HepG2 (cell line): ENCODE data around the gene RBSN. TPM values are rescaled to one million over a fixed set of nuclear protein-coding genes. Genes with fewer than 3 reads are reported as not detected.

ENCODE experiments used
- HMGXB3 ChIP-seq: sonication (generic); formaldehyde crosslinking; IDR thresholded peaks from 2 replicates; pipeline ENCODE4 v1.4.0; 2020; ENCODE audit warnings: missing genetic modification reagents, borderline replicate concordance
- KIAA2018 ChIP-seq: sonication (generic); formaldehyde crosslinking; IDR thresholded peaks from 2 replicates; pipeline ENCODE4 v1.5.0; 2020; ENCODE audit warnings: mild to moderate bottlenecking, missing genetic modification reagents, borderline replicate concordance
- NFE2L1 ChIP-seq: sonication (generic); formaldehyde crosslinking; IDR thresholded peaks from 2 replicates; pipeline ENCODE4 v1.4.0; 2020; ENCODE audit warnings: missing genetic modification reagents, mild to moderate bottlenecking, borderline replicate concordance
- PHF8 ChIP-seq: sonication (generic); formaldehyde crosslinking; IDR thresholded peaks from 2 replicates; pipeline ENCODE4 v1.5.0; 2020; ENCODE audit warnings: missing genetic modification reagents
- POLR2AphosphoS5 ChIP-seq: IDR thresholded peaks from 2 replicates; pipeline ENCODE4 v1.6.1; 2012; ENCODE audit warnings: low read depth, low read length
- PRDM15 ChIP-seq: sonication (generic); formaldehyde crosslinking; IDR thresholded peaks from 2 replicates; pipeline ENCODE4 v1.4.0; 2020; ENCODE audit warnings: missing genetic modification reagents
- SIN3B ChIP-seq: fragments of 150-350 bp; IDR thresholded peaks from 2 replicates; pipeline ENCODE4 v1.6.1; 2014; ENCODE audit warnings: low read length
- XBP1 ChIP-seq: sonication (generic); formaldehyde crosslinking; IDR thresholded peaks from 2 replicates; pipeline ENCODE4 v1.5.0; 2020; ENCODE audit warnings: missing genetic modification reagents
- ZNF230 ChIP-seq: sonication (generic); formaldehyde crosslinking; IDR thresholded peaks from 2 replicates; pipeline ENCODE4 v1.4.0; 2020; ENCODE audit warnings: mild to moderate bottlenecking, missing genetic modification reagents
- ZNF501 ChIP-seq: sonication (generic); formaldehyde crosslinking; IDR thresholded peaks from 2 replicates; pipeline ENCODE4 v1.5.1; 2020; ENCODE audit warnings: mild to moderate bottlenecking, moderate library complexity, missing genetic modification reagents
- ZNF605 ChIP-seq: sonication (generic); formaldehyde crosslinking; IDR thresholded peaks from 2 replicates; pipeline ENCODE4 v1.8.0; 2022; ENCODE audit warnings: mild to moderate bottlenecking, missing genetic modification reagents
- ZNF75D ChIP-seq: sonication (generic); formaldehyde crosslinking; IDR thresholded peaks from 2 replicates; pipeline ENCODE4 v1.8.1; 2023; ENCODE audit warnings: missing genetic modification reagents, mild to moderate bottlenecking, borderline replicate concordance
- polyA plus RNA-seq, 8 experiments: library from polyadenylated mRNA; depleted of rRNA in 3 of 8; stranded (reverse) in 7 of 8; unstranded in 1 of 8; fragments of >200 nt; fragmentation: Illumina TruSeq in 4 of 8; extraction: Trizol in 4 of 8; gene quantifications; 2 replicates each; pipeline versions ENCODE4 v1.2.1 to v1.2.3, GENCODE V29; 2011 to 2016; ENCODE audit warnings: low read depth in 4 of 8, missing spikeins in 1 of 8, mixed read lengths in 1 of 8; ENCODE audit not compliant: insufficient read depth in 1 of 8
- total RNA-seq, 5 experiments: library from RNA; depleted of rRNA; stranded (reverse); fragments of >200 nt; fragmentation: Illumina TruSeq; extraction: Trizol; gene quantifications; 2 replicates each; pipeline ENCODE4 v1.2.3, GENCODE V29; 2016; ENCODE audit warnings: low read depth in 1 of 5

Gene RBSN
- total and polyA plus RNA-seq, 2 of the 13 experiments (the other 11 are each of a cell fraction or from before 2014, with no cell fraction given) = 7.9 to 11.8 TPM

GRCh38 chr3:15098503-15099363, at the start of gene RBSN (continued):
- TF ChIP-seq HMGXB3 (CRISPR knock-in tag) (peak; percentile 64; the same call in 1 of the 2 replicates), ZNF75D (CRISPR knock-in tag) (no peak), KIAA2018 (CRISPR knock-in tag) (peak; percentile 86; the same call in 1 of the 2 replicates), ZNF230 (CRISPR knock-in tag) (peak; percentile 89; the same call in 1 of the 2 replicates), PRDM15 (CRISPR knock-in tag) (no peak), NFE2L1 (CRISPR knock-in tag) (no peak), PHF8 (peak; percentile 98), POLR2AphosphoS5 (peak; percentile 95), SIN3B (peak; percentile 72; the same call in 1 of the 2 replicates), XBP1 (CRISPR knock-in tag) (0 out of 2 replicates have a peak, but pooled peaks have one; percentile 15), ZNF605 (CRISPR knock-in tag) (peak; percentile 75; the same call in 1 of the 2 replicates), ZNF501 (CRISPR knock-in tag) (peak; percentile 95)
